A549 (cell line): ENCODE data around the gene GJB5. TPM values are rescaled to one million over a fixed set of nuclear protein-coding genes. Genes with fewer than 3 reads are reported as not detected.
A peak's percentile ranks its signal among the peaks of the same experiment; 100 is the strongest.

Source experiments
- ATAC-seq, 2 experiments: fragments of 200-7000 bp in 1 of 2; fragments of >200 bp in 1 of 2; cut with Nextera tagmentation in 1 of 2; cut with Tn5 transposase in 1 of 2; 3 replicates each; pipeline versions ENCODE4 v1.8.0 to v1.9.1; 2018 to 2020; ENCODE audit warnings: mild to moderate bottlenecking in 1 of 2, moderate library complexity in 1 of 2
- CTCF ChIA-PET: fragments of 300-600 bp; sonication (Branson Sonifier 250); formaldehyde crosslinking; extraction: SDS; loops from one replicate; lab custom pipeline; 2021; ENCODE audit warnings: antibody characterized with exemption, inconsistent platforms; lab: Yijun Ruan, JAX
- POLR2A ChIA-PET: fragments of 350-600 bp; formaldehyde crosslinking; extraction: SDS; loops from one replicate; lab custom pipeline; 2021; ENCODE audit warnings: antibody characterized with exemption, inconsistent platforms; lab: Yijun Ruan, JAX
- DNase-seq, 2 experiments: peaks; one replicate each; pipeline versions ENCODE4 v3.0.0 to v3.0.0-alpha.2; 2011 to 2016; ENCODE audit warnings: low read depth in 1 of 2, low spot score in 1 of 2
- FAIRE-seq: peaks from 2 replicates; lab custom pipeline; 2011; peaks lifted over from hg19 to GRCh38; lab: Jason Lieb, UNC
- H3K27ac ChIP-seq, 2 experiments: fragments of >200 bp; sonication (Bioruptor Twin); formaldehyde crosslinking; 3 replicates each; pipeline ENCODE4 v1.5.1; 2016 to 2017
- H3K4me1 ChIP-seq: fragments of >200 bp; sonication (Bioruptor Twin); formaldehyde crosslinking; 3 replicates; pipeline ENCODE4 v1.6.1; 2016
- H3K4me2 ChIP-seq: fragments of >200 bp; sonication (Bioruptor Twin); formaldehyde crosslinking; 3 replicates; pipeline ENCODE4 v1.6.1; 2016
- H3K4me3 ChIP-seq: fragments of >200 bp; sonication (Bioruptor Twin); formaldehyde crosslinking; 3 replicates; pipeline ENCODE4 v1.5.1; 2016
- H3K9me3 ChIP-seq: fragments of >200 bp; sonication (Bioruptor Twin); formaldehyde crosslinking; 3 replicates; pipeline ENCODE4 v1.6.1; 2016
- CEBPB ChIP-seq, 2 experiments: fragments of >200 bp in 1 of 2; sonication (Bioruptor Twin) in 1 of 2; formaldehyde crosslinking in 1 of 2; IDR thresholded peaks; 2 replicates each; pipeline ENCODE4 v1.6.1; 2012 to 2016
- EHMT2 ChIP-seq: fragments of 200-600 bp; sonication (generic); IDR thresholded peaks from 2 replicates; pipeline ENCODE4 v1.6.1; 2016; ENCODE audit warnings: antibody characterized with exemption, low read depth, mild to moderate bottlenecking, moderate library complexity
- EP300 ChIP-seq, 2 experiments: fragments of >200 bp; sonication (Bioruptor Twin); formaldehyde crosslinking; IDR thresholded peaks; 2 replicates in 1 of 2; 3 replicates in 1 of 2; pipeline ENCODE4 v1.6.1; 2016 to 2017
- ESRRA ChIP-seq: fragments of 150-350 bp; IDR thresholded peaks from 2 replicates; pipeline ENCODE4 v1.6.1; 2014; ENCODE audit warnings: mild to moderate bottlenecking, low read length, borderline replicate concordance
- FOSB ChIP-seq: fragments of 250-450 bp; sonication (Bioruptor Pico); IDR thresholded peaks from 2 replicates; pipeline ENCODE4 v1.5.0; 2020; ENCODE audit warnings: mild to moderate bottlenecking, moderate library complexity
- GATA3 ChIP-seq: IDR thresholded peaks from 2 replicates; pipeline ENCODE4 v1.6.1; 2012; ENCODE audit warnings: borderline replicate concordance
- HOXA7 ChIP-seq: fragments of 250-450 bp; sonication (Bioruptor Pico); IDR thresholded peaks from 2 replicates; pipeline ENCODE4 v1.5.0; 2020; ENCODE audit warnings: mild to moderate bottlenecking, moderate library complexity
- JUN ChIP-seq, 2 experiments: fragments of >200 bp; sonication (Bioruptor Twin); formaldehyde crosslinking; IDR thresholded peaks; 2 replicates in 1 of 2; 3 replicates in 1 of 2; pipeline ENCODE4 v1.6.1; 2016 to 2017
- JUNB ChIP-seq: fragments of >200 bp; sonication (Bioruptor Twin); formaldehyde crosslinking; IDR thresholded peaks from 2 replicates; pipeline ENCODE4 v1.6.1; 2016
- MAFK ChIP-seq: fragments of 450-650 bp; IDR thresholded peaks from 2 replicates; pipeline ENCODE4 v1.6.1; 2014; ENCODE audit not compliant: partially characterized antibody
- MYC ChIP-seq: IDR thresholded peaks from 2 replicates; pipeline ENCODE4 v1.6.1; 2012; ENCODE audit warnings: mild to moderate bottlenecking, inconsistent platforms, low read length, improper control_type of control experiment, borderline replicate concordance
- NFE2L2 ChIP-seq: fragments of 150-350 bp; conservative IDR thresholded peaks from 2 replicates; pipeline ENCODE4 v1.6.1; 2014; ENCODE audit warnings: low read length
- NPAS2 ChIP-seq: fragments of 250-450 bp; sonication (Bioruptor Pico); IDR thresholded peaks from 2 replicates; pipeline ENCODE4 v1.8.0; 2022; ENCODE audit warnings: mild to moderate bottlenecking, moderate library complexity, borderline replicate concordance
- NR3C1 ChIP-seq: fragments of >200 bp; sonication (Bioruptor Twin); formaldehyde crosslinking; IDR thresholded peaks from 3 replicates; pipeline ENCODE4 v1.6.1; 2017
- PHF8 ChIP-seq: fragments of 200-600 bp; sonication (generic); IDR thresholded peaks from 2 replicates; pipeline ENCODE4 v1.6.1; 2016; ENCODE audit warnings: low read depth, mild to moderate bottlenecking, antibody characterized with exemption, moderate library complexity, borderline replicate concordance
- RARB ChIP-seq: fragments of 250-450 bp; sonication (Bioruptor Pico); IDR thresholded peaks from 2 replicates; pipeline ENCODE4 v1.8.0; 2021; ENCODE audit warnings: mild to moderate bottlenecking, moderate library complexity
- RCOR1 ChIP-seq: fragments of 150-350 bp; IDR thresholded peaks from 2 replicates; pipeline ENCODE4 v1.6.1; 2014; ENCODE audit warnings: antibody characterized with exemption, low read length, low read depth
- RFX5 ChIP-seq: fragments of 450-650 bp; IDR thresholded peaks from 2 replicates; pipeline ENCODE4 v1.7.1; 2014; ENCODE audit warnings: antibody characterized with exemption, mild to moderate bottlenecking, moderate library complexity
- SREBF2 ChIP-seq: fragments of 450-650 bp; IDR thresholded peaks from 2 replicates; pipeline ENCODE4 v1.6.1; 2014; ENCODE audit warnings: mild to moderate bottlenecking, moderate library complexity
- ZSCAN20 ChIP-seq: fragments of 250-450 bp; sonication (Bioruptor Pico); IDR thresholded peaks from 2 replicates; pipeline ENCODE4 v1.8.0; 2022; ENCODE audit warnings: mild to moderate bottlenecking, moderate library complexity
- WGBS: methylation state at CpG from one replicate; pipeline ENCODE4 v1.1.6; 2017; ENCODE audit errors: missing lambda C conversion rate; 5-methylcytosine and 5-hydroxymethylcytosine counted together
- polyA plus RNA-seq, 4 experiments: library from polyadenylated mRNA; depleted of rRNA in 3 of 4; stranded (reverse); fragments of >200 nt; fragmentation: RNase III in 1 of 4; extraction: RNeasy Plus Mini Kit Qiagen cat#74134 plus additional on column Dnase treatment in 1 of 4; gene quantifications; 2 replicates in 3 of 4; 3 replicates in 1 of 4; pipeline ENCODE4 v1.2.3, GENCODE V29; 2011 to 2017
- TF ChIP-seq, protein P1 (sequence below): fragments of 250-450 bp; sonication (Bioruptor Pico); IDR thresholded peaks from 2 replicates; pipeline ENCODE4 v1.5.0; 2020; ENCODE audit warnings: low read depth, mild to moderate bottlenecking, moderate library complexity
- TF ChIP-seq, protein P2 (sequence below): fragments of 200-600 bp; sonication (generic); IDR thresholded peaks from 2 replicates; pipeline ENCODE4 v1.6.1; 2016; ENCODE audit warnings: antibody characterized with exemption, mild to moderate bottlenecking, moderate library complexity
- TF ChIP-seq, protein P3 (sequence below): fragments of 450-650 bp; IDR thresholded peaks from 2 replicates; pipeline ENCODE4 v1.6.1; 2014; ENCODE audit warnings: antibody characterized with exemption
- TF ChIP-seq, protein P4 (sequence below): IDR thresholded peaks from 2 replicates; pipeline ENCODE4 v1.6.1; 2012; ENCODE audit warnings: low read depth, borderline replicate concordance

GJB5 gene
- polyA plus RNA-seq, 2 of the 4 experiments (the other 2 are of a cell fraction), result 0.15 to 0.16 TPM

DNA sequence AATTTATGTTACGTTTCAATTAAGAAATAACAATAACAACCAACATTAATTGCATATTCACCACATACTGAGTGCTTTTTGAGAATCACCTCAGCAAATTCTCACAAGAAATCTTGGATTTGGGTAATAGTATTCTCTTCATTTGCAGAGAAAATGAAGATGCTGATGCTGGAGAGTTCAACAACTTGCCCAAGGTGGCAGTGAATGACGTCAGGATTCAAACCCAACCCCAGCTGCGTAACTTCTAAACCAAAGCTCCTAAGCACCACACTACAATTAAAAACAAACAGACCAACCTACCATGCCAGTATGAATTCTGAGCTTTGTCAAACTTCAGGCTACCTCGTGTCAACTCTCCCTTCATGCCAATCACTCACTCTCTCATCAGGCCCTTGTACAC, 46.7 kb upstream of the GJB5 start:
- FAIRE-seq (no peak), DNase-seq (no peak), ATAC-seq (no peak)
- no peak overlapping the region for H3K4me2 ChIP-seq
- ChIA-PET POLR2A (no interaction called here), CTCF (interaction anchor here (0.9 to 1.4 kb wide), 2 partner anchors 9 to 34 kb away, joined by 3 to 4 read pairs; no protein-coding TSS in a partner anchor)
- H3K27ac ChIP-seq, result no peak overlapping the region
- TF ChIP-seq, protein P1, sequence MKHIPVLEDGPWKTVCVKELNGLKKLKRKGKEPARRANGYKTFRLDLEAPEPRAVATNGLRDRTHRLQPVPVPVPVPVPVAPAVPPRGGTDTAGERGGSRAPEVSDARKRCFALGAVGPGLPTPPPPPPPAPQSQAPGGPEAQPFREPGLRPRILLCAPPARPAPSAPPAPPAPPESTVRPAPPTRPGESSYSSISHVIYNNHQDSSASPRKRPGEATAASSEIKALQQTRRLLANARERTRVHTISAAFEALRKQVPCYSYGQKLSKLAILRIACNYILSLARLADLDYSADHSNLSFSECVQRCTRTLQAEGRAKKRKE (CRISPR knock-in tag), result no peak
- TF ChIP-seq NPAS2 (CRISPR knock-in tag) (no peak), PHF8 (no peak), HOXA7 (CRISPR knock-in tag) (no peak), CEBPB (IDR thresholded peaks at IDR 0.05) (no peak), GATA3 (no peak), NR3C1 (no peak), RCOR1 (no peak), NFE2L2 (no peak), JUN (IDR thresholded peaks at IDR 0.05) (no peak)
- no peaks in the 10 kb centered on the region for H3K4me1 ChIP-seq
- no peaks in the 10 kb centered on the region for H3K9me3 ChIP-seq
- H3K4me3 ChIP-seq, result no peak overlapping the region
- WGBS, result 13% methylated on average over 4 of the region's 4 CpGs

DNA sequence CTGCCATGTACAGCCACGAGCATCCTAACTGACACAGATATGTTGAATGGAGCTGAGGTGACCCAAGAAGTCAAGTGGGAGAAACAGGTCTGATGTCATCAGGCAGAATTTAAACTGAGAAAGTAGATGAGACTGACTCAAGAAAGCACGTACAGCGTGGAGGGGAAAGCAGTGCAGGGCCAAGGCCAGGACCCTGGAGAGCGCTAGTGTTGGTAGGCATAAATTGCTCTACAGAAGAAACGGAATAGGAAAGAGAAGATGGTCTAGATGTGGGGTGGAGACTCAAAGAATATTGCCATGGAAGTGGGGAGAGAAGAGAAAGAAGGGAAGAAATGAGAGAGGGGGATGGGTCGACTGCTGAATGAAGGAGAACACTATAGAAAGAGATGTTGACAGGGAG, 45.3 kb upstream of the GJB5 start:
- ATAC-seq (no peak), DNase-seq (peak in 1 of 2 experiments; percentile 7), FAIRE-seq (no peak)
- CTCF ChIA-PET, result interaction anchor here (0.5 kb wide), 1 partner anchor 34 kb away, joined by 3 read pairs; no protein-coding TSS in a partner anchor
- Histone ChIP-seq H3K4me2 (no peak overlapping the region), H3K4me1 (no peaks in the 10 kb centered on the region), H3K27ac (no peak overlapping the region), H3K4me3 (no peak overlapping the region), H3K9me3 (no peaks in the 10 kb centered on the region)
- POLR2A ChIA-PET, result no interaction called here
- TF ChIP-seq, protein P2, sequence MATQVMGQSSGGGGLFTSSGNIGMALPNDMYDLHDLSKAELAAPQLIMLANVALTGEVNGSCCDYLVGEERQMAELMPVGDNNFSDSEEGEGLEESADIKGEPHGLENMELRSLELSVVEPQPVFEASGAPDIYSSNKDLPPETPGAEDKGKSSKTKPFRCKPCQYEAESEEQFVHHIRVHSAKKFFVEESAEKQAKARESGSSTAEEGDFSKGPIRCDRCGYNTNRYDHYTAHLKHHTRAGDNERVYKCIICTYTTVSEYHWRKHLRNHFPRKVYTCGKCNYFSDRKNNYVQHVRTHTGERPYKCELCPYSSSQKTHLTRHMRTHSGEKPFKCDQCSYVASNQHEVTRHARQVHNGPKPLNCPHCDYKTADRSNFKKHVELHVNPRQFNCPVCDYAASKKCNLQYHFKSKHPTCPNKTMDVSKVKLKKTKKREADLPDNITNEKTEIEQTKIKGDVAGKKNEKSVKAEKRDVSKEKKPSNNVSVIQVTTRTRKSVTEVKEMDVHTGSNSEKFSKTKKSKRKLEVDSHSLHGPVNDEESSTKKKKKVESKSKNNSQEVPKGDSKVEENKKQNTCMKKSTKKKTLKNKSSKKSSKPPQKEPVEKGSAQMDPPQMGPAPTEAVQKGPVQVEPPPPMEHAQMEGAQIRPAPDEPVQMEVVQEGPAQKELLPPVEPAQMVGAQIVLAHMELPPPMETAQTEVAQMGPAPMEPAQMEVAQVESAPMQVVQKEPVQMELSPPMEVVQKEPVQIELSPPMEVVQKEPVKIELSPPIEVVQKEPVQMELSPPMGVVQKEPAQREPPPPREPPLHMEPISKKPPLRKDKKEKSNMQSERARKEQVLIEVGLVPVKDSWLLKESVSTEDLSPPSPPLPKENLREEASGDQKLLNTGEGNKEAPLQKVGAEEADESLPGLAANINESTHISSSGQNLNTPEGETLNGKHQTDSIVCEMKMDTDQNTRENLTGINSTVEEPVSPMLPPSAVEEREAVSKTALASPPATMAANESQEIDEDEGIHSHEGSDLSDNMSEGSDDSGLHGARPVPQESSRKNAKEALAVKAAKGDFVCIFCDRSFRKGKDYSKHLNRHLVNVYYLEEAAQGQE, result peak; percentile 77
- TF ChIP-seq RFX5, result no peak
- 0 out of 2 replicates have a peak, but pooled peaks have one; percentile 26 for TF ChIP-seq EHMT2
- 19% methylated on average over 6 of the region's 6 CpGs for WGBS

DNA sequence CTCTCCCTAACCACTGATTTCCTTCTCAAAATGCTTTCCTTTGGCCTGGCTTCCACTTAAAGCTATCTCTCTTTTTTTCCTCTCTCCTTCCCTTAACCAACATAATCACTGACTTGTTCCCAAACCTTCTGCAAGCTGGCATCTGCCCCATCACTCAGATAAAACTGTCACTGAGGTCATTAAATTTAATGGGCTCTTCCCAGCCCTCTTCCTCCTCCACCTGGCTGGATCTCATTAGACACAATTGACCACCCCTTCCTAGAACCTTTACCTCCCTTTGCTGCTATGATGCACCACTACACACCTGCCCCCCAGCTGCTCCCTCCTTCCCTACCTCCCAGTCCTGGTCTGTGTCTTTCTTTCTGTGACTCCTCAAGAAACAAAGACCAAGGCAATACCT, 44.0 kb upstream of the GJB5 start:
- FAIRE-seq (no peak), ATAC-seq (no peak), DNase-seq (no peak)
- POLR2A ChIA-PET, result no interaction called here
- Histone ChIP-seq H3K4me3 (no peak overlapping the region), H3K4me1 (no peaks in the 10 kb centered on the region), H3K9me3 (no peaks in the 10 kb centered on the region), H3K27ac (no peak overlapping the region), H3K4me2 (no peak overlapping the region)
- CTCF ChIA-PET, result interaction anchor here (1.2 kb wide), 1 partner anchor 10 kb away, joined by 3 read pairs; no protein-coding TSS in a partner anchor
- no peak for TF ChIP-seq ESRRA
- no peak for TF ChIP-seq MAFK

DNA sequence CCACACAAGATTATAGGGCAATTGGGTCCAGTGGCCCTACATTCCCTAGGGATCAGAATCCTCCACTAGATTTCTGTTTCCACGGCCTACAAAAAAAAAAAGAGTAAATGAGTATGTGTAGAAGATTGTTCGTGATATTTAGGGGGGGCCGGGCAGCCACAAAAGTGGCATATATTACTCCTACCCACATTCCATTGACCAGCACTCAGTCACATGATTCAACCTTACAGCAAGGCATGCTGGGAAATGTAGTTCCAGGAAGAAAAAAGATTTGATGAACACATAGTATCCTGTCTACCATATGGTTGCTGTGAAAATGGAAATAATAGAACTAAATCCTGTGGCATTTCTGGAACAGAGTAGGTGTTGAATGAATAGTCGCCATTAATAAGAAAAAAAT, 43.4 kb upstream of the GJB5 start:
- Histone ChIP-seq H3K4me3 (no peak overlapping the region), H3K4me1 (no peaks in the 10 kb centered on the region), H3K4me2 (no peak overlapping the region), H3K9me3 (no peaks in the 10 kb centered on the region), H3K27ac (no peak overlapping the region)
- no peak for FAIRE-seq
- CTCF ChIA-PET, result interaction anchor here (0.9 to 1.2 kb wide), 2 partner anchors 11 to 29 kb away, joined by 3 read pairs; no protein-coding TSS in a partner anchor
- WGBS, result 18% methylated on average over 4 of the region's 4 CpGs
- POLR2A ChIA-PET, result no interaction called here
- peak in 1 of 2 experiments; percentile 3 for DNase-seq
- no peak for ATAC-seq
- no peak for TF ChIP-seq PHF8
- TF ChIP-seq HOXA7 (CRISPR knock-in tag), result no peak
- no peak for TF ChIP-seq CEBPB (IDR thresholded peaks at IDR 0.05)
- TF ChIP-seq EP300 (IDR thresholded peaks at IDR 0.05), result no peak
- TF ChIP-seq JUN (IDR thresholded peaks at IDR 0.05), result no peak
- no peak for TF ChIP-seq ZSCAN20
- TF ChIP-seq FOSB, result no peak
- no peak for TF ChIP-seq MYC
- no peak for TF ChIP-seq RFX5
- TF ChIP-seq, protein P3, sequence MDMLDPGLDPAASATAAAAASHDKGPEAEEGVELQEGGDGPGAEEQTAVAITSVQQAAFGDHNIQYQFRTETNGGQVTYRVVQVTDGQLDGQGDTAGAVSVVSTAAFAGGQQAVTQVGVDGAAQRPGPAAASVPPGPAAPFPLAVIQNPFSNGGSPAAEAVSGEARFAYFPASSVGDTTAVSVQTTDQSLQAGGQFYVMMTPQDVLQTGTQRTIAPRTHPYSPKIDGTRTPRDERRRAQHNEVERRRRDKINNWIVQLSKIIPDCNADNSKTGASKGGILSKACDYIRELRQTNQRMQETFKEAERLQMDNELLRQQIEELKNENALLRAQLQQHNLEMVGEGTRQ, result no peak
- no peak for TF ChIP-seq RARB
- no peak for TF ChIP-seq JUNB
- TF ChIP-seq ESRRA, result no peak
- TF ChIP-seq, protein P4, sequence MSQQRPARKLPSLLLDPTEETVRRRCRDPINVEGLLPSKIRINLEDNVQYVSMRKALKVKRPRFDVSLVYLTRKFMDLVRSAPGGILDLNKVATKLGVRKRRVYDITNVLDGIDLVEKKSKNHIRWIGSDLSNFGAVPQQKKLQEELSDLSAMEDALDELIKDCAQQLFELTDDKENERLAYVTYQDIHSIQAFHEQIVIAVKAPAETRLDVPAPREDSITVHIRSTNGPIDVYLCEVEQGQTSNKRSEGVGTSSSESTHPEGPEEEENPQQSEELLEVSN, result no peak
- no peak for TF ChIP-seq SREBF2
